K562 (cell line): ENCODE results near the gene MEF2C. TPM values are rescaled to one million over a fixed set of nuclear protein-coding genes. Genes with fewer than 3 reads are reported as not detected.

Experiments
- ARNT ChIP-seq, 2 experiments: fragments of 450-650 bp; IDR thresholded peaks; 2 replicates each; pipeline ENCODE4 v1.6.1; 2016; ENCODE audit warnings: mild to moderate bottlenecking in 1 of 2
- CCNT2 ChIP-seq: IDR thresholded peaks from 2 replicates; pipeline ENCODE4 v1.6.1; 2011; ENCODE audit warnings: borderline replicate concordance, low read depth, mild to moderate bottlenecking, moderate library complexity, mixed read lengths, low read length; ENCODE audit not compliant: insufficient read length; ENCODE audit errors: extremely low read depth
- CREB1 ChIP-seq, 2 experiments: sonication (generic) in 1 of 2; formaldehyde crosslinking in 1 of 2; IDR thresholded peaks; 2 replicates each; pipeline versions ENCODE4 v1.6.1 to v1.8.0; 2012 to 2022; ENCODE audit warnings: inconsistent platforms in 1 of 2, mild to moderate bottlenecking in 1 of 2, missing genetic modification reagents in 1 of 2, moderate library complexity in 1 of 2
- DPF2 ChIP-seq: fragments of 450-650 bp; IDR thresholded peaks from 2 replicates; pipeline ENCODE4 v1.6.1; 2016
- ELF2 ChIP-seq: fragments of 250-450 bp; sonication (Bioruptor Pico); IDR thresholded peaks from 2 replicates; pipeline ENCODE4 v1.5.0; 2021; ENCODE audit warnings: mild to moderate bottlenecking
- EP400 ChIP-seq: fragments of 450-650 bp; IDR thresholded peaks from 2 replicates; pipeline ENCODE4 v1.6.1; 2017; ENCODE audit warnings: antibody characterized with exemption, mild to moderate bottlenecking, moderate library complexity
- ETV6 ChIP-seq, 3 experiments: fragments of 150-350 bp in 1 of 3; sonication (generic) in 1 of 3; formaldehyde crosslinking in 1 of 3; IDR thresholded peaks; 2 replicates each; pipeline versions ENCODE4 v1.6.1 to v1.8.0; 2014 to 2022; ENCODE audit warnings: borderline replicate concordance in 2 of 3, low read depth in 2 of 3, antibody characterized with exemption in 1 of 3, low read length in 1 of 3, mild to moderate bottlenecking in 1 of 3, missing genetic modification reagents in 1 of 3
- HDAC1 ChIP-seq, 2 experiments: fragments of 450-650 bp; IDR thresholded peaks; 2 replicates each; pipeline ENCODE4 v1.6.1; 2016 to 2017; ENCODE audit warnings: inconsistent platforms in 1 of 2, mild to moderate bottlenecking in 1 of 2, moderate library complexity in 1 of 2
- HDAC3 ChIP-seq: fragments of 450-650 bp; IDR thresholded peaks from 2 replicates; pipeline ENCODE4 v1.6.1; 2018; ENCODE audit warnings: borderline replicate concordance, mild to moderate bottlenecking, moderate library complexity; ENCODE audit not compliant: partially characterized antibody
- KLF16 ChIP-seq: IDR thresholded peaks from 2 replicates; pipeline ENCODE4 v1.6.1; 2016; ENCODE audit warnings: antibody characterized with exemption
- MAFG ChIP-seq: fragments of 450-650 bp; conservative IDR thresholded peaks from 2 replicates; pipeline ENCODE4 v1.6.1; 2016; ENCODE audit warnings: missing genetic modification characterization, missing compliant biosample characterization
- MTA2 ChIP-seq: fragments of 450-650 bp; IDR thresholded peaks from 2 replicates; pipeline ENCODE4 v1.6.1; 2016; ENCODE audit warnings: low read depth
- NCOR1 ChIP-seq: fragments of 450-650 bp; IDR thresholded peaks from 2 replicates; pipeline ENCODE4 v1.6.1; 2016; ENCODE audit warnings: mild to moderate bottlenecking, moderate library complexity
- NEUROD1 ChIP-seq: fragments of 150-350 bp; IDR thresholded peaks from 2 replicates; pipeline ENCODE4 v1.6.1; 2014; ENCODE audit warnings: borderline replicate concordance, low read length, low read depth; ENCODE audit not compliant: partially characterized antibody
- RCOR1 ChIP-seq, 2 experiments: IDR thresholded peaks; 2 replicates each; pipeline ENCODE4 v1.6.1; 2012; ENCODE audit warnings: low read depth in 2 of 2, low read length in 2 of 2, borderline replicate concordance in 1 of 2, improper control_type of control experiment in 1 of 2
- SOX6 ChIP-seq: fragments of 450-650 bp; IDR thresholded peaks from 2 replicates; pipeline ENCODE4 v1.6.1; 2014; ENCODE audit warnings: mild to moderate bottlenecking
- STAT5A ChIP-seq: IDR thresholded peaks from 2 replicates; pipeline ENCODE4 v1.6.1; 2012; ENCODE audit warnings: low read length, inconsistent platforms, borderline replicate concordance
- TAL1 ChIP-seq: fragments of 450-650 bp; IDR thresholded peaks from 2 replicates; pipeline ENCODE4 v1.6.1; 2016; ENCODE audit warnings: mild to moderate bottlenecking
- TEAD4 ChIP-seq, 2 experiments: sonication (generic) in 1 of 2; formaldehyde crosslinking in 1 of 2; IDR thresholded peaks; 2 replicates each; pipeline versions ENCODE4 v1.6.1 to v1.8.0; 2012 to 2022; ENCODE audit warnings: borderline replicate concordance in 1 of 2, inconsistent platforms in 1 of 2, low read length in 1 of 2, mild to moderate bottlenecking in 1 of 2, missing genetic modification reagents in 1 of 2
- U2AF1 ChIP-seq: fragments of 200-400 bp; formaldehyde crosslinking; optimal IDR thresholded peaks from 2 replicates; pipeline ENCODE3; 2017; ENCODE audit warnings: mild to moderate bottlenecking, low read depth, low read length, moderate library complexity
- ZNF316 ChIP-seq: fragments of 450-650 bp; IDR thresholded peaks from 2 replicates; pipeline ENCODE4 v1.6.1; 2016
- ZNF583 ChIP-seq: fragments of 250-450 bp; sonication (Bioruptor Pico); IDR thresholded peaks from 2 replicates; pipeline ENCODE4 v1.4.0; 2020
- ZNF695 ChIP-seq: fragments of 450-650 bp; formaldehyde crosslinking; IDR thresholded peaks from 2 replicates; pipeline ENCODE4 v1.4.0; 2020; ENCODE audit warnings: mild to moderate bottlenecking, moderate library complexity
- polyA plus RNA-seq, 8 experiments: library from polyadenylated mRNA; depleted of rRNA in 4 of 8; stranded (reverse) in 5 of 8; unstranded in 3 of 8; fragments of >200 nt; fragmentation: Nextera tagmentation in 2 of 8; fragmentation: Illumina TruSeq in 1 of 8; extraction: Ambion mirVana in 2 of 8; extraction: Trizol in 1 of 8; gene quantifications; 2 replicates each; pipeline versions ENCODE4 v1.2.1 to v1.2.3, GENCODE V29; 2011 to 2014; ENCODE audit warnings: inconsistent platforms in 1 of 8, missing spikeins in 1 of 8
- total RNA-seq, 7 experiments: library from RNA; depleted of rRNA in 6 of 7; stranded (reverse); fragments of >200 nt in 6 of 7; fragmentation: Illumina TruSeq in 2 of 7; extraction: Trizol in 2 of 7; gene quantifications; 2 replicates each; pipeline versions ENCODE4 v1.2.1 to v1.2.3, GENCODE V29; 2011 to 2021; ENCODE audit warnings: low replicate concordance in 1 of 7
- TF ChIP-seq, protein P1 (sequence below): fragments of 250-450 bp; sonication (Bioruptor Pico); IDR thresholded peaks from 2 replicates; pipeline ENCODE4 v1.6.1; 2021; ENCODE audit warnings: mild to moderate bottlenecking
- TF ChIP-seq, protein P2 (sequence below), 2 experiments: fragments of 450-650 bp; conservative IDR thresholded peaks; 2 replicates each; pipeline ENCODE4 v1.6.1; 2017; ENCODE audit warnings: mild to moderate bottlenecking in 2 of 2, moderate library complexity in 2 of 2

MEF2C gene
- total and polyA plus RNA-seq, 9 of the 15 experiments (the other 6 are each of a cell fraction or from before 2014, with no cell fraction given): 25.1 to 67.8 (median 58.3) TPM

DNA sequence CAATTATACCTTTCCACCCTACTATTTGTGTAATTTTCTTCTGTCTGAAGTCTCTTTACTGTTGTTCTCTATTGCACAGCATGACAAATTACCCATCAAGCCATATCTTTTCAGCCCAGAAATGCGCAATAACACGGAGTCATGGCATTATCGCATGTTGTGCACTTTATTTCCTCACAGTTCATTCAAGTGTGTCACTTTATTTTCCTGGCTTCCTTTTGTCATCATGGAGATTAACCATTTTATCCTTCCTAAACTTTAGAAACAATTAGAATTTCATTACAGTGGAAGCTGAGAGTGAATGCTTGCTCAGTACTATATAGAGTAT is 41.3 kb upstream of the MEF2C start (continued):
- peak; percentile 80 for TF ChIP-seq ZNF316
- TF ChIP-seq TEAD4 (IDR thresholded peaks at IDR 0.05; ENCODE audit: low read length): peak; percentile 88
- TF ChIP-seq TEAD4 (CRISPR knock-in tag; IDR thresholded peaks at IDR 0.05; ENCODE audit: borderline replicate concordance): no peak
- no peak for TF ChIP-seq U2AF1
- TF ChIP-seq, protein P1, sequence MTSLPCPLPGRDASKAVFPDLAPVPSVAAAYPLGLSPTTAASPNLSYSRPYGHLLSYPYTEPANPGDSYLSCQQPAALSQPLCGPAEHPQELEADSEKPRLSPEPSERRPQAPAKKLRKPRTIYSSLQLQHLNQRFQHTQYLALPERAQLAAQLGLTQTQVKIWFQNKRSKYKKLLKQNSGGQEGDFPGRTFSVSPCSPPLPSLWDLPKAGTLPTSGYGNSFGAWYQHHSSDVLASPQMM: no peak
- peak; percentile 84 for TF ChIP-seq TAL1
- peak; percentile 59 for TF ChIP-seq SOX6
- peak; percentile 69; the same call in 1 of the 2 replicates for TF ChIP-seq STAT5A
- TF ChIP-seq HDAC1 (IDR thresholded peaks at IDR 0.05): peak in 1 of 2 experiments; percentile 51; a peak in 1 of 4 replicates
- peak; percentile 33; the same call in 1 of the 2 replicates for TF ChIP-seq CREB1 (IDR thresholded peaks at IDR 0.05)
- TF ChIP-seq CREB1 (CRISPR knock-in tag; IDR thresholded peaks at IDR 0.05): no peak
- TF ChIP-seq ZNF695 (CRISPR knock-in tag): no peak
- TF ChIP-seq NCOR1: peak; percentile 81
- peak; percentile 11 to 81; a peak in 1 of 4 replicates for TF ChIP-seq ARNT (IDR thresholded peaks at IDR 0.05)
- TF ChIP-seq ETV6 (IDR thresholded peaks at IDR 0.05; ENCODE audit: borderline replicate concordance in 1 of 2, low read depth in 2 of 2, low read length in 1 of 2): 0 out of 4 replicates have a peak, but pooled peaks of 1 of the 2 experiments have one; percentile 30
- TF ChIP-seq ETV6 (CRISPR knock-in tag; IDR thresholded peaks at IDR 0.05; ENCODE audit: borderline replicate concordance): no peak
- 0 out of 4 replicates have a peak, but pooled peaks of 1 of the 2 experiments have one; percentile 27 for TF ChIP-seq RCOR1 (IDR thresholded peaks at IDR 0.05; ENCODE audit: borderline replicate concordance in 1 of 2, low read depth in 2 of 2, low read length in 2 of 2)
- TF ChIP-seq MTA2: peak; percentile 65
- TF ChIP-seq CCNT2: peak; percentile 26
- peak; percentile 39; the same call in 1 of the 2 replicates for TF ChIP-seq KLF16
- peak; percentile 77 for TF ChIP-seq MAFG (tag)
- peak; percentile 25; the same call in 1 of the 2 replicates for TF ChIP-seq EP400
- TF ChIP-seq ZNF583 (CRISPR knock-in tag): no peak
- peak; percentile 24 for TF ChIP-seq HDAC3
- no peak for TF ChIP-seq ELF2 (CRISPR knock-in tag)
- peak; percentile 95 for TF ChIP-seq DPF2
- TF ChIP-seq NEUROD1: peak; percentile 69
- TF ChIP-seq, protein P2, sequence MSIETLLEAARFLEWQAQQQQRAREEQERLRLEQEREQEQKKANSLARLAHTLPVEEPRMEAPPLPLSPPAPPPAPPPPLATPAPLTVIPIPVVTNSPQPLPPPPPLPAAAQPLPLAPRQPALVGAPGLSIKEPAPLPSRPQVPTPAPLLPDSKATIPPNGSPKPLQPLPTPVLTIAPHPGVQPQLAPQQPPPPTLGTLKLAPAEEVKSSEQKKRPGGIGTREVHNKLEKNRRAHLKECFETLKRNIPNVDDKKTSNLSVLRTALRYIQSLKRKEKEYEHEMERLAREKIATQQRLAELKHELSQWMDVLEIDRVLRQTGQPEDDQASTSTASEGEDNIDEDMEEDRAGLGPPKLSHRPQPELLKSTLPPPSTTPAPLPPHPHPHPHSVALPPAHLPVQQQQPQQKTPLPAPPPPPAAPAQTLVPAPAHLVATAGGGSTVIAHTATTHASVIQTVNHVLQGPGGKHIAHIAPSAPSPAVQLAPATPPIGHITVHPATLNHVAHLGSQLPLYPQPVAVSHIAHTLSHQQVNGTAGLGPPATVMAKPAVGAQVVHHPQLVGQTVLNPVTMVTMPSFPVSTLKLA (conservative IDR thresholded peaks at IDR 0.05): peak in 1 of 2 experiments; percentile 28; a peak in 1 of 4 replicates
